NCI-H2081 (cell line): ENCODE data around the gene CSNK1D.
"Not testable (repeated sequence)": the region's sequence is repeated elsewhere in the genome, so short reads cannot be mapped to it uniquely, and the experiment has no call there.

ENCODE experiments used
- DNase-seq, 2 experiments: peaks; one replicate each; lab custom pipeline; 2025; lab: John Stamatoyannopoulos, UW

Gene CSNK1D

DNA sequence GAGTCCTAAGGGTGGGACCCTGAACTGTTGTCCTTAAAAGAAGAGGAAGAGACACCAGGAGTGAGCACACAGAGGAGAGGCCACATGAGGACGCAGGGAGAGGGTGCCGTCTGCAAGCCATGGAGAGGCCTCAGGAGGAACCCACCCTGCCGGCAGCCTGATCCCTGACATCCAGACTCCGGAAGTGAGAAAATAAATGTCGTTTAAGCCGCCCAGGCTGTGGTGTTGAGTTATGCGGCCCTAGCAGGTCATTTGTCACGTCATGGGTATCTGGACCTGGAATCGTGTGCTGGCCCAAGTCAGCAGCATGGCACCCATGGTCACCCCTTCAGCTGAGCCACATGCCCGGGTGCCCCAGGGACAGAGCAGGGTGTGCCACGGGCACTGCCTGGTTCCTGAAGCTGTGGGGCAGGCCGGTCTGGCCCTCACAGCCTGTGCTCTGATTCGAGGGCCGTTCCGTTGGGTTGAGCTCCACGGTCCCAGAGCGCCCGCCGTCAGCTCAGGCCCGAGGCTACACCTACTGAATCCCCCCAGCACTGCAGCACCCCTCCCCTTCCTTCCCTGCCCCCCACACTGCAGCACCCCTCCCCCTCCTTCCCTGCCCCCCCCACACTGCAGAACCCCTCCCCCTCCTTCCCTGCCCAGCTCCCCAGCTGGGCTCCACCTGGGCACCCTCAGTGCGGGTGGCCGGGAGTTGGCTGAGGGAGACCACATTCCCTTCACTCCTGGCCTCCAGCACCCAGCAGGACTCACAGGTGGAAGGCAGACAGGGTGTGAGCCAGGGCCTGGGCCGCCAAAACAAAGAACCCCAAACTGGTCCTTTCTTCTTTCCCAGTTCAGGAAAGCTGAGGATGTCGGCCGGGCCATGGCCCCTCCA, 58.2 kb downstream of the CSNK1D start:
- DNase-seq, result no peak

DNA sequence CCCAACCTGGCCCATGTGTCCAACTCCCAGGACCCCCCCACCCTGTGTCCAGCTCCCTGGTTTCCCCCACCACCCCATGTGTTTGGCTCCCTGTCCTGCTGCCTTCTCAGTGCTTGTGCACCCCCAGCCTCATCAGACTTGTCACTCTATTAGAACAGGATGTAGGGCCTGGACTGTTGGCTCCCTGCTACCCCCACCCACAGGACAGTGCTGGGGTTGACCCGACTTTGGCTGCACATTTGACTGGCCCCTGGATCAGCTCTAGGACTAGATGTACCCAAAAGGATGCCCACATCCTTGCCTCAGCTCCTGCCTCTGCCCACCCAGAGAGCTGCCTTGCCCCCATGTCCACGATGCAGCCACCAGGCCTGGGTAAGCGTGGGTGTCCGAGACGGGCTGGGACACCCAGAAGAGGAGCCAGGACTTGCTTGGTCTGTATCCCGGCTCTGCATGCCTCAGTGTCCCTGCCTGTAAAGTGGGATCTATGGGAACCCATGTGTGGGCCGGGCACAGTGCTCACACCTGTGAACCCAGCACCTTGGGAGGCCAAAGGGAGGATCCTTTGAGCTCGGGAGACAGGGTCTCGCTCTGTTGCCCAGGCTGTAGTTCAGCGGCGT, 59.4 kb downstream of the CSNK1D start:
- no peak for DNase-seq

DNA sequence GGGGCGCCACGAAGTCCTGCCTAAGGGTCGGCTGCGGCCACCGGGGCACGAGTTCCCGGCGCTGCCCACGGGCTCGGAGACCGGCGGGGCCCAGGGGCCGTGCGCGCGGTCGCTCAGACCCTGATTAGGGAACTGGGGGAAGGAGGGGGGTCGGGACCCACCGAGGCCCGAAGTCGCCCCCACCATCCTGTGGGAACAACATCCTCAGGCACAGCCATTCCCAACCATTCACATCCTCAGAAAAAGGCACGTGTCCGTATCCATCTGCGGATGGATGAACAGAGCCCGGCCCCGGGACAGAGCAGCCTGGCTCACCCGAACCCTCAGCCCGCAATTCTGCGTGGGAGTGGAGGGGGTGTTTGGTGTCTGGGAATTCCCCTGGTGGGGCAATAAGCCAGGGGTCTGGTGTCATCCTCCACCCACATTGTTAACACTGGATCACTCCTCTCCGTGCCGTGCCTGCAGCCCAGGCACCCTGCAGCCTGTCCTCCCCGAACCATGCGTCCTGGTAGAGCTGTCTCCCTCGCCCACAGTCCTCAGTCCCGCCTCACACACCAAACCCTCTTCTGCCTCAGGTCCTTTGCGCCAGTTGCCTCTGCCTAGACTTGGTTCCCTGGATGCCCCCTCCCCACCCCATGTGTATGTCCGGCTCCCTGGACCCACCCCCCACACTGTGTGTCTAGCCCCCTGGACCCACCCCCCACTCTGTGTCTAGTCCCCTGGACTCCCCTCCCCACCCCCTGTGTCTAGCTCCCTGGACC, 60.1 kb downstream of the CSNK1D start:
- peak; percentile 38 to 66 for DNase-seq

DNA sequence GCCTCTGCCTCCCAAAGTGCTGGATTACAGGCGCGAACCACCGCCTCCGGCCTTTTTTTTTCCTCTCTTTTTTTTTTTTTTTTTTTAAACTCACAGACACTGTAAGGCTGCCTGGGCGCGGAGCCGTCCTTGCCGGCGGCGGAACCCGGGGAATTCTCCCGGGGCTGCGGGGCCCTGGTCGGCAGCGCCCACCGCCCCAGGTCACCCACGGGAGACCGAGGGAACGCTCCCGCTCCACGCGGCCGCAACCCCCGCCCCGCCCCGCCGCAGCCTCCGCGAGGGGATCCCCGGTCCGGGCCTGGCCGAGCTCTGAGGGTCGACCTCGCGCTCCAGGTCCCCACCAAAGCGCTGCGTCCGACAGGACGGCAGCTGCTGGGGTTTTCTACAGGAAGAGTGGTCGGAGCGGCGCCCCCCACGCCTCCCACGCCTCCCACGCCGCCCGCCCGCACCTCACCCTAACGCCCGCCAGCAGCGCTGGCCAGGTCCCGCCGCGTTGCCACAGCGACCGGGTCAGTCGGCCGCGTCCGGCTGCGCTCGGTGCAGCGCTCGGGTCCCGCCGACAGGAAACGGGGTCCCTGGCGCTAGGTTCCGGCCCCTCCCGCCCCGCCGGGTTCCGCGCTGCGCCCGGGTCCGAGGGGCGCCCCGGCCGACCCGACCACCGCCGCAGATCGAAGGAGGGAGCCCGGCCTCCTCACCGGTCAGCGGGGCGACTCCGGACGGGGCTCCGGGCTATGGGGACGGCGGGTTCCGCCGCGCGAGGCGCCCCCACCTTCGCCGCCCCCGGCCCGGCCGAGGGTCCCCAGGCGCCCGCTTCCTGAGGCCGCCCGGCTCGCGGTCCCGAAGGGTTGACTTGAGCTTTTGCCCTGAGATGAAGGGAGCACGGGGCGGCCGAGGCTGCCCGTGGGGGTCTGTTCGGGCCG, 60.9 kb downstream of the CSNK1D start, which contains the start of gene CCDC57:
TSS of gene CCDC57 (minus strand) at position 512 of the 920 bp plus-strand sequence. CDS start 10,898 bp downstream, outside the sequence.
- DNase-seq, result peak; percentile 73 to 85

DNA sequence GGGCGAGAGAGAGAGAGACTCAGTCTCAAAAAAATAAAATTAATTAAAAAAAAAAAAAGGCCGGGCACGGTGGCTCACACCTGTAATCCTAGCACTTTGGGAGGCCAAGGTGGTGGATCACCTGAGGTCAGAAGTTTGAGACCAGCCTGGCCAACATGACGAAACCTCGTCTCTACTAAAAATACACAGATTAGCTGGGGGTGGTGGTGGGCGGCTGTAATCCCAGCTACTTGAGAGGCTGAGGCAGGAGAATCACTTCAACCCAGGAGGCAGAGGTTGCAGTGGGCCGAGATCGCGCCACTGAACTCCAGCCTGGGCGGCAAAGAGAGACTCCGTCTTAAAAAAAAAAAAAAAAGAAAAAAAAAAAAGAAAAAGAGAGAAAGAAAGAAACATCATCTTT, 62.8 kb downstream of the CSNK1D start:
- DNase-seq, result not testable (repeated sequence)

DNA sequence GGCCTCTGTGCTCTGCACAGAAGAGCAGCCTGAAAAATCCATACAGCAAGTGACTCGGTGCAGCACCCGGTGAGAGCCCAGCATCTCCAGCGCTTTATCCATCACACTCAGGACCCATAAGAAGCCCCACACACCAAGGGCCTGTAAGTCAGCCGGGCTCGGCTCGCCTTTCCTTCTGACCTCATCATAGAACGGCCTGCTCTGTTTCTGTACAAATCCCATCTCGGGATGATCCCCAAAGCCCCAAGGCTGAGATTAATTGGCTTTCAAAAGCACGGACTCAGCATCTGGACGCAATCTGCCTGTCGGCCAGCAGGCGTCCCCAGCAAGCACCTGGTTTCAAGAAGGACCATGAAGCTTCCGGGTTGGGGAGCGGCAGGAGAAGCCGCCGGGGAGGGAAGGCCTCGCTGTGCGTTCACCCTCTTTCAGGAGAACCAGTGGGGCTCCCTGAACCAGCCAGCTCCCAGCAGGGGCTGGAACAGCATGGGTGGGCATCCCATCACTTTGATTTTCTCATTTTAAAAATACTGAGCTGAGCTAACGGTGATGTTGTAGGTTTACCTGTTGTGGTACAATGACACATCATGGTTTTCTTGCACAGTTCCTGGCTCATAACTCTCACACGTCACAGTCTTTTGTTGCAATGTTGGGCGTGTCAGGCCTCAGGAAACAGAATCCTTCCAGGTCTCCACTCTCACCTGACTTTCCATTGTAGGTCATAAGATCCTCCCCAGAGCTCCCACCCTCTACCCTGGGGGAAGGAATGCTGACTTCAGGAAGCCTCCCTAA, 67.6 kb downstream of the CSNK1D start:
- DNase-seq, result peak; percentile 89 to 95

DNA sequence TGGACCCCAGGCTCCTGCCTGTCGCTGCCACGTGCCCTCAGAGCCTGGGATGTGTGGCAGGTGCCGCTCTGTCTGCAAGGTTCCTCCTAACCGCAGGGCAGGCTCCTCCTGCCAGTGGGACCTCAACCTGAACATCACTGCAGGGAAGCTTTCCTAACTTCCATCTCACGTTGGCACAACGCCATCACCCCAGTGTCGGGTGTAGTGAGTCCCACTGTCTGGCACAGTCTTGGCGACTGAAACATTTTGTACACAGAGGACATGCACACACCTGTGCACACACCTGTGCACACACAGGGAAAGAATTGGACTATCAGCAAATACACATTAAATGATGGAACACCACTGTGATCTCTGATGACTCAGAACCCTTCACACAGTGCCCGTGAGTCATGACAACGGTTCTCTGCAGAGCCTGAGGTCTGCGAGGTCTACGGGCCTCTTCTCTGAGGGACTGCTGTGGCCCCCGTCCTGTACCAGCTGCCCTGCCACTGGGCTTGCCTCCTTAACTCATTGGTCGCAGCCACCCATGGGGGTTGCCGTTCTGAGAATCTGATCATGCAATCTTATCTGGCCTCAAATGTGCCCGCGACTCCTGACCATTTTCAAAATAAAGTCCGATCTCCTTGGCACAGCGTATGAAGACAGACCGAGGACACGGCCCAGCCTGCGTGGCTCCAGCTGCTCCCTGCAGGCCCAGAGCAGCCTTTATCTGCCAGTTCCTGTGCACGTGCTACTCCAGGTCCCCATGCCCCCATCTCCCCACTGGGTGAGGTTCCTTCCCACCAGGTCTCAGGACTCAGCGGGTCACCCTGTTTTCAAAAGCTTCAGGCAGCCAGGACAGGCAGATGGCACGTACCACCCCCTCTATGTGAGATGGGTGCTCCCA, 68.4 kb downstream of the CSNK1D start:
- peak; percentile 92 to 99 for DNase-seq

DNA sequence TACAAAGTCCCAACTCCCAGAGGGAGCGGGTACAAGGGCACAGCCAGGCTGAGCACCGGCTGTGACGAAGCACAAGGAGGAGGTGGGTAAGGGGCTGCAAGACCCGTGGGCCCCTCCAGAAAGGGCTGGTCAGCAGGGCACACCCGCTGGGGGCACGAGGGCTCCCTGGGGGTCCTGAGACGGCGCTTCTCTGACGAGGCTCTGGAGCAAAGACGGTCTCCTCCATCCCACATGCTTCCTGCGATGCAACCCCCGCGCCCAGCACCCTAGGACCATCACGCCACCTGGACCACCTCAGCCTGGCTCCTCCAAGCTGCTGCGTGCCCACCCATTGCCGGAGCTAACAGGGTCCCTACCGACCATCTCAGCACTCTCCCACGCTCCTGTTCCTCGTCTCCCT, 69.6 kb downstream of the CSNK1D start:
- DNase-seq, result no peak

DNA sequence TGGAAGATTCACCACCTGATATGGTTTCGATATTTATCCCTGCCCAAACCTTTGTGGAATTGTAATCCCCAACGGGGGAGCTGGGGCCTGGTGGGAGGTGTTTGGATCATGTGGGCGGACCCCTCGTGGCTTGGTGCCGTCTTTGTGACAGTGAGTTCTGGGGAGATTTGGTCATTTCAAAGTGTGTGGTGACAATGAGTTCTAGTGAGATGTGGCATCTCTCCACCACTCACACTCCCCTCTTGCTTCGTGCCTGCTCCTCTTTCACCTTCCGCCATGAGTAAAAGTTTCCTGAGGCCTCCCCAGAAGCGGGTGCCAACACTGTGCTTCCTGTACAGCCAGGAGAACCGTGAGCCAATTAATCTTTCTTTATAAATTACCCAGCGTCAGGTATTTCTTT, 70.5 kb downstream of the CSNK1D start:
- no peak for DNase-seq

DNA sequence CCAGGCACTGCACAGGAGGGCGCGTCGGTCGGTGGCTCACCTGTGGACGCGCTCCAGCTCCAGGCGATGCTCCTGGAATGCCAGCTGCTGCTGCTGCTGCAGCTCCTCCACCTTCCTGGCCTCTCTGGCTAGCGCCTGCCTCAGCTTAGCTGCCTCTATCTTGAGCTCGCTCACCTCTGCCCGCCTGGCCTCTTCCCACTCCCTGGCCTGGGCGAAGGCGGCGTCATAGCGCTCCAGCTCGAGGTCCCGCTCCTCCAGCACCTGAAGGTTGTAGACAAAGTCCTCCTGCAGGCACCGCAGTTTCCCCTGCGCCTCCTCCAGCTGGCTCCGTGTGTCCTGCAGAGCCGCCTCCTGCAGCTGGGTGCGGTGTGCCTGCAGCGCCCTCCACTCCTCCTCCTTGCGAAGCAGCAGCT, 72.0 kb downstream of the CSNK1D start:
- peak; percentile 60 to 85 for DNase-seq

DNA sequence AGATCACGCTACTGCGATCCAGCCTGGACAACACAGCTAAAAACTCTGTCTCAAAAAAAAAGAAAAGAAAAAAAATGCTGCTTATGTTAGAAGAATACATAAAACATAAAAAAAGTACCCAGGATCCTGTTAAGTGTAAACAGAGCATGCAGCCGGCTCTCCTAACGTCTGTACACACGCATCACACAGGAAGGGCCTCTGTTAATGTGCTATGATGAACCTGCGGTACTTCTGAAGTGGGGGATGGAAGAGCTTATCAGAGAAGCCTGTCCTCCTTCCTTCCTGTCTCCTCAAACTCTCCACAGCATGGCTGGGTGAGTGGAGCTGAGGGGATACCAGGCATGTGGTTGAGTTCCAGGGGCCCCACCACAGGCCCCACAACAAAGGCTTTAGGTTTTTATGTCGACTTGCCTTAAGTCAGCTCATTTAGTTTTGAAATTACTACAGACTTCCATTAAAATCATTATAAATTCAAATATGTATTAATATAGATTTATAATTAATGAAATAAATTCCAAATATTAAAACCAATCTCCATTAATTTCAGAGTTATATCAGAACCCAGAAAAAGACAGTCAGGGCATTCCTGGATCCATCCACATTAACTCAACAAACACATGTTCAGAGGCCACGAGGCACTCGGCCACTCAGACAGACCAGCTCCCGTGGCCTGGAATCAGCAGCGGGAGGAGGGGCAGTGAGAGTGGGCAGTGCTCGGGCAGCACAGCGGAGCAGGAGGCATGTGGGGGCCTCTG, 72.6 kb downstream of the CSNK1D start:
- DNase-seq, result peak in 1 of 2 experiments; percentile 73

DNA sequence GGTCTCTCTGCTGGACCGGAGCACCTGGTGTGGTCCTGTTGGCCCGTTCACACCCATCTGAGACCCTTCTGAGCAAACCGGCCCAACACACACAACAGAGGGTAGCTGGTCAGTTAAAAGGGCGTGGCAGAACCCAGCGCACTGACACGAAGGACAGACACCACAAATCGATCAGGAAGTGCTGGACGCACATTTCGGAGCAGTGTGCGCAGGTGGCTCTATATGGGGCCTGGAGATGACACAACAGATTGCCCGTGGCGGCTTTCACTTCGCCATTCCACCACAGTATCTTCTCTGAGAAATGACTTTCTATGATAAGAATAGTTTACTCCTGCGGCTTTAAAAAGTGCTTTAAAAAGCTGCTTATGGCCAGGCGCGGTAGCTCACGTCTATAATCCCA, 73.4 kb downstream of the CSNK1D start:
- DNase-seq, result no peak

DNA sequence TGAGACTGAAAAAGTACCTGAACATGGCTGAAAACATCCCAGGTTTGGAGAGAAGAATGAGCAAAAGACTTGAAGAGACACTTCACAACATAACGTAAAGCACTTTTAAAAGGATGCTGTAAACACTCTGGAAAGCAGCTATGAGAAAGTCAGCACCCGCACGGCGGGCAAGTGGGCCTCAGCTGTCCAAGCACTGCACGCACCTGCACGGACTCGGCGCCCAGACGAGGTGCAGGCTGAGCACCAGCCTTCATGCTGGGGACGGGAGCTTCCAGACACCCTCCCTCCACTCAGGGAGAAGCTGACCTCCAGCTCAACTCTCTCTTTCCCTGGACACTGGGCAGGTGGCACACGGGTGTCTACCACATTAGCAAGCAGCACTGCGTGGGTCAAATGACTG, 74.0 kb downstream of the CSNK1D start:
- no peak for DNase-seq

DNA sequence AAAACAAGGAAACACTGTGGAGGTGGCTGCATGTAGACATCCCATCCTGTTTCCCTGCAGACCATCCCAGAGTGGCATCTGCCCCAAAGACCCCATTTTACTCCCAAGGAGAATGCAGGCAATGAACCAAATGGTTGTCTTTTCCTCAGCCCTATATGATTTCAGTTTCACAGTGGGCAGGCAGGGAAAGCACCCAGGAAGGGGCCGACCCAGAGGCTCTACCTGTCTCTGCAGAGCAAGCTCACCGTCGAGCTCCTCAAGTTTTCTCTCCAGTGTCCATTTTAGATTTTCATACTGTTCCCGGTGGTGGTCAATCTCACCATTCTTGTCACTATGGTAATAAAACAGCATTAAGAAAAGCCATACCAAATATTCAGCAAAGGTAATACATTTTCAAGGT, 75.4 kb downstream of the CSNK1D start:
- no peak for DNase-seq

DNA sequence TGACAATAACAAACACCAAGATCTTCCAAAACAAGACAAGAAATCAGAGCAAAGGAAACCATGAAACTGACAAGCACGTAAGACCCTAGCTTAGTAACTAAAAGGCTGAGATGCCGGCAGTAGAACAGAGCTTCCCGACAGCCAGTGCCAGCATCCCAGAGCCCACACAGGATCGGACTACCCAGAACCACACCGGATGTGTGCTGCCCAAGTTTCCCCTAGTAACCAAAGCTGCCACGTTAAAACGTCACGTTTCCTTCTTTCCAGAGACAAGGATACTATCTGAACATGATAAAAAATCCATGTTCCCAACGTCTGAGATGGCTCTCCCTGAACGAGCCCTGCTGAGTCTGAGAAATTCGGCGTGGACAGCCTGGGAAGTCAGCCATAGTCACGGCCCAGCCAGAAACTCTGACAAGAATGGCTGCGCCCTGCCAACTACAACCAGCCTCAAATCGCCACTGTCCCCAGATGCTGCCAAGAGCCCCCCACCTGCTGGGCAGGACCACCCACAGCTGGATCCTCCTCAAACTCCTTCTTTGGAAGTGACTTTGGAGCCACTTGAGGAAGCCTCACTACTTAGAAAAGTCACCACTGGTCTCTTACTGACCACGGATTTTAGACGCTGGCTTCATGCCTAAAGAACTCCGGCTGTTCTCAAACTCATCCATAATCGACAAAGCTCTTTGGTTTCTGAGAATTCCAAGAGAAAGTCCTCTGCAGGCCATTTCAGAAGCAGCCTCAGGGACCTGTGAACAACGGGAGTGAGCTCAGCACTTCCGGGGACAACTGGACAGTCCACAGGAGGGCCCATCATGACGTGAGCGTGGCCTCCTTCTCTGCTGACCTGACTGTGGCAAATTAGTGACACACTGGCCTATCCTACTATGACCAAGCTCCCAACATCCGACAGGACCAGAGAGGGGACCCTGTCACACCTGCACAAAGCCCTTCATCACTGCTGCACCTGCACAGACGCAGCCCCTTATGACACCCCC, 77.5 kb downstream of the CSNK1D start:
- DNase-seq, result no peak

DNA sequence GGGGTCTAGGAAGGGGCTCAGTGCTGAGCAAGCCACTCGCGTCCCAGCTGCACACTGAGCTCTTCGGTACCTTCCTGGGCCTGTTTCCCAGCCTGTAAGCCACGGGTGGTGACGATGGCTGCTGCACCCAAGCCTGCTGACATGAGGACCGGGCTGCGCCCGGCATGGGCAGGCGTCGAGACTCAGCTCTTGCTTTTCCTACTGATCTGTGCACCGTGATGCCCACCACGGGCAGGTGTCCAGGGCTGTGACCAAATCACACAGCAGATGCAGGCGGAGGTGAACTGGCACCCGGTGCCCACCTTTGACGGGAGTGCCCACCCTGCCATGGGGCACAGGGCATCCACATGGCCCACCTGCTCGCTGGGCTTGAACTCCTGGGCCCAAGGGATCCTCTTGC, 78.7 kb downstream of the CSNK1D start:
- DNase-seq, result no peak

DNA sequence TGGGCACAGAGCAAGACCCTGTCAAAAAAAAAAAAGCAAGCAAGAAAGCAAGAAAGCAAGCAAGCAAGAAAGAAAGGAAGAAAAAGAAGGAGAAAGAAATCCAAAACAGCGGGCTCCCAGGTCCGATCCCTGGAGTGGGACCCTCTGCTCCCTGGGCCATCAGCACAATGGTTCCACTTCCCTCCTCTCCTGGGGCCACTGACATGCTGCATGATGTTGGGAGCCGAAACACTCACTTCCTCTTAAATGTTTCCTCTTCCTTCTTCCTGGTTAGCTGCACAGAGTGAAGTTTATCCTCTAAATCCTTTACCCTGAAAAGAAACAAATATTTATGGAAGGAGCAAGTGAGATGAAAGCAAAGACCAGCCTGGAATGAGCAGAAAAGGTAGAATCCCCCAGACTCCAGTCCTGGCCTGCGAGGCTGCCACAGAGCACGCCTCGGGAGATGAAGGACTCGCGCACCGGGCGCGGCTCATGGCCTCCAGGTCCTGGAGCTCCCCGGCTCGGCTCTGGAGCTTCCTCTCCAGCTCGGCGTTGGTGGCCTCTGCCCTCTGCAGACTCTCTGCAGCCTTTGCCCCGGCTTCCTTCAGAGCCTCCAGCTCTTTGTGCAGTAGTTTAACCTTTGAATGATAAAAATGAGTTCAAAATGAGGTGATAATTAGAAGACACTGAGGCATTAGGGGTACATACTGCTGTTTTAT, 79.8 kb downstream of the CSNK1D start:
- no peak for DNase-seq
